HG02759 (cell line): ENCODE results near the gene APBA2.

Experiments used
- ATAC-seq: cut with Tn5 transposase; IDR thresholded peaks from one replicate; pipeline ENCODE4 v1.9.1; 2021; ENCODE audit warnings: mild to moderate bottlenecking, moderate library complexity; ENCODE audit not compliant: unreplicated experiment

Gene APBA2

DNA sequence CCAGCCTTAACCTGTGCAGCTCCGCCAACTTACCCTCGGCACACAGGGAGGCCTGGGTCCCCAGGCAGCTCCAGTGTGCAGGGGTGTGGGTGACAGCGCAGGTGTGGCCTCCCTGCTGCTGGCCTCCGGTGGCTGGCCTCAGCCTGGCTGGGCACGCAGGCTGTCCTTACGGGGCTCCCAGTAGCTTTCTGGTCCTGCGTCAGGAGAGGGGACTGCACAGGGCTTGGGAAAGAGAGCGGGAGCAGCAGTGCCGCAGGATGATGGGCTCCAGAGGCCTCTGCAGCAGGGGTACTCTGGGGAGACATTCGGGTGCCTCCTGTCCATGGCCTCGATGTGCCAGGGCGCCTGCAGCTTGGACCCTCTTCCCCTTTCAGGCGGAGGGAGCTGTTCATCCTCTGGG, 9.4 kb downstream of the APBA2 start:
- no peak for ATAC-seq

DNA sequence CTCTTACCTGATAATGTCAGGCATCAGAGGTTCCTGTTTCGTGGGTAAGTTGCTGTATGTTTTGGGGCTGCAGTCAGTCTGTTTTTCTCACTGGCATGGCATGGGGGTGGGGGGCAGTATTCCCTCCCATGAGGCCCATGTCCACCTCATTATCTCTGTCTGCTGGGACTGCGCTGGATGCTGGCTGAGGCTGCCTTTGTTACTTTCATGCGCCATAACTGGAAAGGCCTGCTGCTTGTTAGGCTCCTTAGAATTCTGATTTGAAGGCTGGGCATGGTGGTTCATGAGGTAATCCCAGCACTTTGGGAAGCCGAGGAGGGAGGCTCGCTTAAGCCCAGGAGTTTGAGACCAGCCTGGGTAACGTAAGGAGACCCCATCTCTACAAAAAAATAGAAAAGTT, 9.8 kb downstream of the APBA2 start:
- no peak for ATAC-seq

DNA sequence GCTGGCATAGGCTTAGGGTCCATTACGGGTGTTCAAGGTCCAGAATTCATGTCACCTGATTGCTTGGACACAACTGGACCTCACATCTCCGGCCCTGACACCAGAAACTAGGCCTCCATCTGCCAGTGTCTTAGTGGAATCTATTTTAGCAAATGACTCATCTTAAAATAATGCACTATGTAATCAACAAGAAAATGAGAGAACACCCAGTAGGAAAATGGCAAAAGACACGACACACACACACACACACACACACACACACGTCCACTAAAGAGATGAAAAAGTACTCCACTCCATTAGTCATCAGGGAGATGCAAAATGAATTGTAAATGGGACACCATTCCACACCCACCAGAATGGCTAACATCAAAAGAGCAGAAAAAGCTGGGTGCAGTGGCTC, 11.2 kb downstream of the APBA2 start:
- no peak for ATAC-seq

DNA sequence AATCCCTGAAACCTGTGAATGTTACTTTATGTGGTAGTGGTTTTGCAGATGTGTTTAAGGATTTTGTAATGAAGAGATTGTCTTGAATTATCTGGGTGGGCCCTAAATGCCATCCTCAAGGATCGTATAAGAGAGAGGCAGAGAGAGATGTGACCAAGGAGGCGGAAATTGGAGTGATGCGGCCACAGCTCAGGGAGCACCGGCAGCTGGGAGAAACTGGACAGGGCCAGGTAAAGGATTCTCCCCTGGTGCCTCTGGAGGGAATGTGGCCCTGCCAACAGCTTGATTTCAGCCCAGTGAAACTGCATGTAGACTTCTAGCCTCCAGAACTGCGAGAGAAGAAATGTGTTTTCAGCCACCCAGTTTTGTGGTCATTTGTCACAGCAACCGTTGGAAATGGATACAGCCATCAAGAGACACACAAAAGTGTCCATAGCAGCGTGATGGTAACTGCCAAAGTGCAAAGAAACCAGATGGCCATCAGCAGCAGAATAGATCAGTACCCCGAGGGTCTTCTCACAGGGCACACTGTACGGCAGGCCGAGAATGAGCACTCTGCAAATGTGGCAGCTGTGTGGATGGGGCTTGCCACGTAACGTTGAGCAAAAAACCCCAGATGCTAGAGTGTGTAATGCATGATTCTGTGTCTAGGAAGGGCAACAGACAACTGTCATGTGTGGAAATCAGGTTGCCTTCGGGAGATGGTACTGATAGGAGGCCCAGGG, 12.2 kb downstream of the APBA2 start:
- no peak for ATAC-seq

DNA sequence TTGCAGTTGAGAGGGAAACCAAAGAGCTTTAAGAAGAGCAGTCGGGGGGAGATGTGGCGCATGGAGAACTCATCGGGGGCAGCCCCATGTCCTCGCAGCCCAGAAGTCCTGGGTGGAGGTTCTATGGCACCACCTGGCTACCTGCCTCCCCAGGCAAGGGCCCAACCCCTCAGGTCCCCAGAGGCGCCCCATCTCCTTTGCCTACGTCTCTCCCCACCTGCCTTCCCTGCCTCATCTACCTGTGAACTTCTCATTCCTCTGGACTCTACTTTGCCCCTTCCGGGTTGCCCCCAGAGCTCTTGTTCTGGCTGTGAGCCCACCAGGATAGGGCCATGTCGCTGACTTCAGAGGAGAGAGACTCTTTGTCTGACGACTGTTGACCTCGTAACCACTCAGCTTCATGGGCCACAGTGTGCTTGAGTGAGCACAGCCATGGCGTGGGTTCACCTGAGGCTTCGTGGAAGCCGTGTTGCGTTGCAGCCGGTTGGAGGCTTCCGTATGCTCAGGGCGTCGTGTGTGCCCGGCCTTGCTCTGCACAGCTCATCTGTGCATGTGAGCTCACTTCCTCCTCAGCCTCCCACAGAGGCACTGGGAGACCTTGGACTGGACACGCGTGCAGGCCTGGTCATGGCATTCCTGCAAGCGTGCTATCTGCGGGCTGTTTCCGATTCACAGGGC, 13.4 kb downstream of the APBA2 start:
- ATAC-seq, result no peak

DNA sequence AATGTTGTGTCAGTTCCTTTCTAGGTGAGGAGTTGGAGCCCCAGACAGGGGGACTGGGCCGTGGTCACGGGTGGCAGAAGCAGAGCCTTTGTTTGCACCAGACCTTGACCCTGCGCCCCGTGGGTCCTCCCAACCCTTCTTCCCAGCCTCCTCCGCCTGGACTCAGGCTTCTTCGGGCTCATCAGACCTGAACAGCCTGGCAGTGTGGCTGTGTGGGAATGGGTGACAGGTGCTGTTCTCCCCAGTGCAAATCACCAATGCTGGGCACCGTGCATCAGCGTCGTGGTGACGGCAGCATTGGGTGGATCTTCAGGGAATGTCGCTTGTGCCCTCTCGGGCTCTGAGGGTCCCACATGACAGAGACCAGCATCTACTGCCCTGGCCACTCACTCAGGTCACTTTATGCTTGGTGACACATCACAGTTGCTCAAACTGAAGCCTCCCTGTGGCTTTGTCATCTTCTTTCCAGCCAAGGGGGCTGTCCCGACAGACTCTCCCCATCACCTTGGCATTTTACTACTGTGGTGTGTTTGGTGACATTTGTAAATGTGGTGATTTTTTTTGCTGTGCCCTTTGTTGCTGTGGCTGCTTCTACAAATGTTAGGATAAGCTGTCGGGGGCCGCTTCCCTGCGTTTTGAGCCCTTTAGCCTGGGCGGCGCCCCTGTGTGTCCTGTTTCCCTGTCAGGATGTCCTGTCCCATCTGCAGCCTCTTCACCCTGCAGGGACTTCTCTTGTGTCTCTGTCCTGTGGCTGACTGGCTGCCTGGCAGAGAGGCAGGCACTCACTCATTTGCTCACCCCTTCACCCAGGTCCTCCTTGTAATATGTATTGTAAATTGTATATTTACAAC, 14.5 kb downstream of the APBA2 start:
- no peak for ATAC-seq

DNA sequence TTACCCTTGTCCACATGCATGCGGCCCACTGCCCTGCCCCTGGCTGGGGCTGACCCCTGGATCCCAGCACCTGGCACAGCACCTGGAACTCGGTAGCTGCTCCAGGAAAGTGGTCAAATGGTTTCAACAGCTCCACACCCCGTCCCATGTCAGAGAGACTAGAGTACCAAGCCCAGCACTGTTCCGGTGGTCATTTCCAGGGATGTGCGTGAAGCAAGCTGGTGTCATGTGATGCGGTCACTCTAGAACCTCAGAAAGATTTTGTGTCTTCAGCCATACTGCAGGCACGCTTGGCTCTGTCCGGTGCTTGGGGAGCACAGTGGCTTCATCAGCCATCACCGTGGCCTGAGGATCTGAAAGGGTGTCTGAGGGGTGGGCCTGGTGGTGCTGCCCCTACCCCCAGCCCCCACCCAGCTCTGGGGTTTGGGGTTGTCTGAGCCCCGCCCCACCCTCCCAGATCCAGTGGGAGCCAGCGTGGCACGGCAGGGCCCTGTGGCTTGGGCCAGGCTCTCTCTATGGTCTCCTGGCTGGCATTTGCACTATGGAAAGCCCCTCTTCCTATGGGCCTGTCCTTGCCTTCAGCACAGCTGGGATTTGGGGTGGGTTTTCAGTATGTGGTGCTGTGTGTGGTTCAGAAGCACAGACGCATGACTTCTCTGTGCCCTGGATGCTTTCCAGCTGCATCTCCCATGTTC, 15.3 kb downstream of the APBA2 start:
- ATAC-seq, result no peak

DNA sequence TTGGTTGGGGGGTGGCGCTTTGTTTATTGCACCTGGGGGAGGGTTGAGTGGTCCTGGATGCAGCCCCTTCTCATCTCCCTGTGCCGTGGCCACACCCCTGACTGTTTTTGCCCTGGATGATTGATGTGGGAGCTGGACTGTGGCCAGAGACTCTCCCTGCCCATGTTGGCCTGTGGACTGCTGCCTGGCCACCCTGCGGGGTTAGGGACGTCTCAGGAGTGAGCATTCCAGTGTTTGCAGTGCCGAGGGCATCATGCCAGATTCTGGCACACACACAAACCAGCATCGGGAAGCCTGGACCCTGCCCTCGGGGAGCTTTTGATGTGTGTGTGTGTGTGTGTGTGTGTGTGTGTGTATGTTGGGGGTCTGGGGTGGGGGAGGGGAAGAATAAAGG, 15.8 kb downstream of the APBA2 start:
- no peak for ATAC-seq

DNA sequence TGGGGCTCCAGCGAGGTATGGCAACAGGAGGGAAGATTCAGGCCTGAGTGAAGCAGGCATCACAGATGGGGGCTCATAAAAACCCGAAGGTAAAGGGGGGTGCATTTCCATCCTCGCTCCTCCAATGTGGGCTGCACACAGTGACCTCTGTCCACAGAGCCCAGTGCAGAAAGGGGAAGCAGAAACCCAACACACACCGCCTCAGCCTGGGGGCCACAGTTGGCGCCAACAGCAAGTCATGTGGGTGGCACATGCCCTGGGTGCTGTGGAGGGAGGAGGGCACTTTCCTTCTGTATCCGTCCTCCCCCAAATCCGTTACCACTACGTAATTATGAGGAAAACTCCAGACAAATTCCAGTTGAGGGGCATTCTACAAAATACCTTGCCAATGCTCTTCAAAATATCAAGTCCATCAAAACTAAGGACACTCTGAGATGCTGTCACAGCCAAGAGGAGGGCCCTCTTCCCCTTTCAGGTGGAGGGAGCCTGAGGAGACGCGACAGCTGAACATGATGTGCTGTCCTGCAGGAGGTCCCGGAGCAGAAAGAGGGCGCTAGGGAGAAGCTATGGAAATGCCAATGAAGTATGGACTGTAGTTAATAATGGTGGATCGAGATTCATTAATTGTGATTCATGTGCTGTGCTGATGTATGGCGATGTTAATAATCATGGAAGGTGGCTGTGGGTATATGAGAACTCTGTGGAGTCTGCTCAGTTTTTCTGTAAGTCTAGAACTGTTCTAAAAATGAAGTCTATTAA, 16.4 kb downstream of the APBA2 start:
- no peak for ATAC-seq

DNA sequence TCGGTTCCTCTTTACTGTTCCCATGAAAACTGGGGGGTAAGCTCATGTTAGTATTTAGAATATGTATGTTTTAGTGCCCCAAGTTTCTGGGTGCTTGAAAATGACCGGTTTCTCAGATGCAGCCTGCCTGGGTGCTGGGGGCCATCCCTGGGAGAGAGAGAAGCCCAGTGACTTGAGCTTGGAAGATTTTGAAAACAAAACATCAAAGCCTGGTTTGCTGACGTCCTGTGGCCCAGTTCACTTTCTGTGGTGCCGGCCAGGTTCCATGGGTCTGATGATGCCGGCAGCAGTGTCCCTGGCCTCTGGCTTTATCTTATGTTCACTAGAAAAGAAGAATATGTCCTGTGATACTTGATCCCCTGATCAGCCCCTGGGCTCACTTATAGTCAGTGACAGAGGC, 17.1 kb downstream of the APBA2 start:
- ATAC-seq, result no peak

DNA sequence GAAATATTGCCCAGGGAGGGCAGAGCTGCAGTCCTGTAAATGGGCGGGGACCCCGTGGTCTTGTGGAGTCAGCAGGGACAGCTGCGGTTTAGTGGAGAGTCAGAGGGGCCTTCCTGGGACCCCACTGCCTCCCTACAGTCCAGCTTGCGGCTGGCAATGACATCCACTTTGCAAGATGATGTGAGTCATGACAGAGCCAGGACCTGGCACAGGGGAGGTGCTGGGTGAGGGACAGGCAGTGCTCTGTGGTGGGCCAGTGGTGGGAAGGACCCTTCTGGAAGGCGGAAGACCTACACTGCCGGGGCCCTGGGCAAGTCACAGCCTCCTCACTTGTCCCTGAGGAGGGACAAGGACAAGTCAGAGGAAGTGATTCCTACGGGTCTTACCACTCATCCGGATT, 17.8 kb downstream of the APBA2 start:
- no peak for ATAC-seq

DNA sequence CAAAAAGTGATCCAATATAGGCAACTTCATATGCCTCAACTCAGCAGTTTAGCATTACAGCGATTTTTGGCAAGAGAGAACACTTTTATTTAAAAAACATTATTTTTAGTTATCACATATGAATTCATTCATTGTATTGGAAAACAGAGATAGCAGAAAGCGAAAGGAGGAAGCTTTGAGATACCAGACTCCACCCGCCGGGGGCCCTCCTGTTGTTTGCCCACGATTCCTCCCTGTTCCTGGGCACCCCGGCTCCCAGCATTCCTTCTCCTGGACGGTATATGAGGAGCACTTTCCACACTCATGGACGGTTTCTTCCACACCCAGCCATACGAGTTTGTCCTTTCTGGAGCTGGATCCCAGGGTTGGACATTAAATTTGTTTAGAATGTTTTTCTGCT, 18.2 kb downstream of the APBA2 start:
- ATAC-seq, result no peak

DNA sequence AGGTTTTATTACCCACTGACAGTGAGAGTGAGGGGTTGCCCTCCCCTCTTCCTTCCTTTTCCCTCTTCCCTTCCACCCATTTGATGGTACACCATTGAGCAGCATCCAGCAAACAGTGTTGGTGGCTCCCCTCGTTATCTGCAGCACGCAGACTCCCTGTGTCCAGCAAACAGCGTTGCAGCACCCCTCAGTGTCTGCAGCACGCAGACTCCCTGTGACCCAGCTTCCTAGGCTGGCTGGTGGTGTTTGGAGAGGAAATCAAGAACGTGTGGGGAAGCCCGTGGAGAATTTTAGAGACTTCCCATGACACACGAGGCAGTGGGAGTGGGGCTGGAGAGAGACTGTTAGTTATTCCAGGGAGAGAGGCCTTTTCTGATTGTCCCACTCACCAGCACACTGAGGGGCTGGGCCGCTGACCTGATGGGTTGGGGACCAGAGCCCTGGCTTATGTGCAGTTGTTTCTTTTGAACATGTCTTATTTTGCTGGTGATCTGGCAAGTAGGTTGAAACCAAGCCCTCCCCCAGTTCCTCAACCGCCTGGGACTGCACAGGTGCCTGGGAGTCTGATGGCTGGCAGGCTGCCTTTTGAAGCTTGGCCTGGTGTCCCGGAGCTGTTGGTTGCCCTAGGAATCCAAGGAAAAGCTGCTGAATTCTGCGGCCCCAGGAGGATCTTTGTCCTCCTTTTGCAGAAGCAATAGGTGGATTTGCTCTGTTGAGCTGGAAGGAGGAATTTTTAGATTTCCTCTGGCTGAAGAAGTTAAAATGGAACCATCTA, 19.0 kb downstream of the APBA2 start:
- no peak for ATAC-seq

DNA sequence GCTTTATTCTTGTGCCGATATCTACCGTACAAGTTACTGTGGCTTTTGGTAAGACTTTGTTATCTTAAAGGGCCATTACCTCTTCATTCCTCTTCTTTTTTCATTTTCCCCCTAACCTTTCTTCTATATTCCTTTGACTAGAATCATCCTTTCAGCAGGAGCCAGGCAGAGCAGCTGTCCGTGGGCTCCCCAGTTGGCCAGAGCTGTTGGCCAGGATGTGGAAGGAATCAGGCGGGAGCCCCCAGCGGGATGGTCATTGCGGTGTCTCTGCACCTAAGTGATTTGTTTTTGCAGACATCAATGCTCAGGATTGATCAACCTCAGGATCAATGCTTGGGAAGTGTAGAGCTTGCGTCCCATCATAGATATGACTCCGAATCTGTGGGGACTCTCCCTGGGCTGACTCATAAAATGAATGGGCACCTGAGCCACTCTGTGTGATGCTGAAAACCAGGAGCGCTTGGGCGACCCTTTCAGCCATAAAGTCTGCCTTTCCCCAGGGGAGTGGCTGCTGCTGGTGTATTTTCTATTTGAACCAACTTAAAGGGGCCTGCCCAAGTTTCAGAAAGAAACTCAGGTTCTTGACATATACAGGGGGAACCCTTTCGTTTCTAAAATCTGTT, 21.7 kb downstream of the APBA2 start:
- no peak for ATAC-seq

DNA sequence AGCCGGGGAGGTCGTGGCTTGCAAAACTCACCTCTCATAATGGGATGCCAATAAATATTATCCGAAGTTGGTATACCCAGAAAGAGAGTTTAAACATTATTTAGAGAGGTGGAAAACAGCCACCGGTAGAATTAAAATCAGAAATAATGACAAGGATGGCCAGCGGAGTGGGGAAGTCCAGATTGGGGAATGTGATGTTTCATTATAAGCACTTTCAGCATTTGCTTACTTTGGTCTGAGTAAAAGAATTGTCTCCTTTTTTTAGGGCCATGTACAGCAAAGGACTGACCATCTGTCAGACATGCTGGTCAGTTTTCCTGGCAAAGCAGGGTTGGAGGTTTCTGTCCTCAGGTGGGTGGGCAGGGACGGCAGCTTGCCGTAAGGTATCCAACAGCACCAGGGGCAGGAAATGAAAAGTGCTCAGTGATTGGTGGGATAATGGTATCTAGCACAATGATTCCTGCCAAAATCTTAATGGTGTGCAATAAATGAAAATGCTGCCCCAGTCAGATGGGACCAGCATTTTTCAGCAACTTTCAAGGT, 24.3 kb downstream of the APBA2 start:
- ATAC-seq, result no peak

DNA sequence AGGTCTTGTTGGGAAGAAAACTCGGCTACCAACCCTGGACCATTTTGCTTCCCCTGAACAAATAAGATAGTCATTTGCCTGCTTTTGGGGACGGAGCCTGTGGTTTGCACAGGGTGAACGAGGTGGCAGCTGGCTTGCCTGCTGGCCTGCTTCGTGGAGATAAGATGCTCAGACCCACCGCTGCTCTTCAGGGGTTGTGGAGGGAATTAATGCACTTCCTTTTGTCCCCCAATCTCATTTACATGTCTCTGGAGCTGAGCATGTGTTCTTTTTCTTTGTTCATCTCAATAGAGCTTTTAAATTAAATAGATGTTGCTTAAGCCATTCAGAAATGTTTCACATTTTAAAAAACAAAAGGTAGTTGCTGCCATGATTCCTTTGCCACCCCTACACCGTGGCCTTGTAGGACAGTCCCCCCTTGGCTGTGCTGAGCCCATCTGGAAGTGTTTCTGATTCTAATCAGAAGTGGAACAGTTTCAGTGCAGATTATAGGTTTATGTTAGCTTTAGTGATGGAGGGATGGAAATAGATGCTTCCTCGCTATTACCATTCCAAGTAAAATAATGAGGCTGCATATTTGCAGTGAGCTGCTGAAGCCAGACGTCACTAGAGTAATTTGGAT, 25.6 kb downstream of the APBA2 start:
- ATAC-seq, result no peak

DNA sequence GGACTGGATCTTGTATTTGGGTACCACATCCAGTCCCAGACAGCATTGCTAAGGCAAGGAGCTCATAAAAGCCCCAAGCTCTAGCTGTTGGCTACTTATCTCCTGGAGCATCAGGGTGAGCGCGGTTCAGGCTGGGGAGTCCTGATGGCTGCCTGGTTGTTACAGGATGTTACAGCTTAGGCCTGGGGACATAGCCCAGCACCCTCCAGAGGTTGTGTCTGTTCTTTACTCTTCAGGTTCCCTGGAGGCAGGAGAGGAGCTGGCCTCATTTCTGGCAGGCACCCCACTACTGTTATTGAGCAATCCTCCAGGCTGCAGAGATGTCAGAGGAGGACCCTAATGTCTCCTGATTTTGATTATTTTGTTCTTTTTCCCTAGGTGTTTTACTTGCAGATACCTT, 26.6 kb downstream of the APBA2 start:
- ATAC-seq, result no peak

DNA sequence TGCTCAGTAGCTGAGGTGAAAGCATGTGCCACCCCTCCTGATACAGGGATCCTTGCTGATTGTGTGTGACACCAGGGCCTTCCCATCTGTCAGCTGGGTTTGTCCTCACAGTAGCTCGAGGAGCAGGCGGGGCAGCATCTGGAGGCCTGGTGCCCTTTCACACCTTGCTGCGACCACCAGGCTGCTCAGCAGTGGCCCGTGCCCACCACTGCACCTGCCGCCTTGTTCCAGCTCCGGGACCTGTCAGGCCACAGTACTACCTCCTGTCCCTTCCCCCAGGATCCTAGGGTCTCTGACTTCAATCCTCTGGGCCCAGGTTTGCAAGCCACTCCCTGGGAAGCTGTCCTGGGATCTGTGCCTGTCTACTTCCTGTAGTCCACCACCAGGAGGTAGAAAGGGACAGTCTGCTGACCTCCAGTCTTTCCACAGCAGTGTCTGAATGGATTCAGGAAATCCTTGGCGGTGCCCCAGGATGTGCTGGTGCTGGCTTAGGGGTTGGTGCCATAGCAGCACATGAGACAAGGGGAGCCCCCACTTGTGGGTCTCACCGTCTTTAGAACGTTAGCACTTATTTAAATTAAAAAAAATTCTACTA, 27.5 kb downstream of the APBA2 start:
- no peak for ATAC-seq
